Endothelial cell of umbilical vein (primary cell): ENCODE measurements around the gene BSND. TPM values are rescaled to one million over a fixed set of nuclear protein-coding genes. Genes with fewer than 3 reads are reported as not detected.

Experiments
- BruUV-seq: library from RNA; stranded (reverse); fragments of 400-500 nt; replicated peaks from 2 replicates; lab custom pipeline; 2021; lab: Mats Ljungman, UMichigan
- CTCF ChIA-PET: fragments of 300-600, 350-600 bp; sonication (Branson Sonifier 250); formaldehyde crosslinking; loops from one replicate; lab custom pipeline; 2021; ENCODE audit warnings: antibody characterized with exemption, inconsistent platforms; lab: Charles Lee
- POLR2A ChIA-PET: fragments of 300-600, 350-600 bp; sonication (Branson Sonifier 250); formaldehyde crosslinking; loops from one replicate; lab custom pipeline; 2021; ENCODE audit warnings: antibody characterized with exemption, inconsistent platforms; lab: Charles Lee
- DNase-seq: peaks from one replicate; pipeline ENCODE4 v3.0.0-alpha.2; 2011; ENCODE audit warnings: low read depth, low spot score
- FAIRE-seq: peaks from 2 replicates; lab custom pipeline; 2011; peaks lifted over from hg19 to GRCh38; lab: Jason Lieb, UNC
- H2AFZ ChIP-seq: 2 replicates; pipeline ENCODE4 v1.6.0; 2012; ENCODE audit warnings: low read depth, low read length, control low read depth, inconsistent platforms
- H3K27ac ChIP-seq: 2 replicates; pipeline ENCODE4 v1.5.1; 2011; ENCODE audit warnings: low read depth, mild to moderate bottlenecking, control low read depth, low read length, moderate library complexity; ENCODE audit not compliant: insufficient read depth
- H3K27me3 ChIP-seq, 2 experiments: 2 replicates each; pipeline versions ENCODE4 v1.6.0 to v1.6.1; 2011; ENCODE audit warnings: low read length in 2 of 2, mixed read lengths in 1 of 2; ENCODE audit not compliant: control insufficient read depth in 2 of 2, insufficient read depth in 2 of 2
- H3K36me3 ChIP-seq, 2 experiments: 2 replicates in 1 of 2; 3 replicates in 1 of 2; pipeline ENCODE4 v1.5.1; 2011; ENCODE audit warnings: low read length in 2 of 2, mild to moderate bottlenecking in 1 of 2, moderate library complexity in 1 of 2; ENCODE audit not compliant: control insufficient read depth in 2 of 2, insufficient read depth in 2 of 2; ENCODE audit errors: extremely low read depth in 1 of 2
- H3K4me1 ChIP-seq: 3 replicates; pipeline ENCODE4 v1.5.1; 2011; ENCODE audit warnings: mild to moderate bottlenecking, low read length; ENCODE audit not compliant: control insufficient read depth, insufficient read depth; ENCODE audit errors: extremely low read depth
- H3K4me2 ChIP-seq: 2 replicates; pipeline ENCODE4 v1.6.1; 2011; ENCODE audit warnings: low read length, control low read depth, mixed read lengths; ENCODE audit not compliant: insufficient read depth
- H3K4me3 ChIP-seq, 3 experiments: fragments of 200-600 bp in 1 of 3; sonication (generic), shearing (Covaris generic) in 1 of 3; replicated peaks in 1 of 3; 2 replicates each; pipeline ENCODE4 v1.5.1; 2011 to 2016; ENCODE audit warnings: control low read depth in 3 of 3, low read length in 3 of 3, mild to moderate bottlenecking in 2 of 3, inconsistent platforms in 1 of 3, low read depth in 1 of 3, moderate library complexity in 1 of 3; ENCODE audit not compliant: insufficient read depth in 1 of 3
- H3K79me2 ChIP-seq: 2 replicates; pipeline ENCODE4 v1.6.0; 2012; ENCODE audit warnings: low read length, inconsistent platforms; ENCODE audit not compliant: control insufficient read depth, insufficient read depth
- H3K9ac ChIP-seq: replicated peaks from 2 replicates; pipeline ENCODE3; 2011; ENCODE audit warnings: low read length, control low read depth; ENCODE audit not compliant: insufficient read depth; ENCODE audit errors: extremely low read depth
- H3K9me1 ChIP-seq: replicated peaks from 3 replicates; pipeline ENCODE4 v1.6.0; 2011; ENCODE audit warnings: mild to moderate bottlenecking, low read length; ENCODE audit not compliant: control insufficient read depth, insufficient read depth; ENCODE audit errors: extremely low read depth
- H3K9me3 ChIP-seq: replicated peaks from 2 replicates; pipeline ENCODE4 v1.5.1; 2012; ENCODE audit warnings: low read length, inconsistent platforms; ENCODE audit not compliant: control insufficient read depth, insufficient read depth
- H4K20me1 ChIP-seq: replicated peaks from 2 replicates; pipeline ENCODE3; 2011; ENCODE audit warnings: mild to moderate bottlenecking, low read length; ENCODE audit not compliant: control insufficient read depth, insufficient read depth; ENCODE audit errors: extremely low read depth
- CTCF ChIP-seq, 2 donors: IDR thresholded peaks; 1 replicate in 1 of 2; 2 replicates in 1 of 2; pipeline ENCODE4 v1.5.1; 2011; ENCODE audit warnings: low read length in 2 of 2, mild to moderate bottlenecking in 2 of 2, moderate library complexity in 2 of 2, control low read depth in 1 of 2, inconsistent platforms in 1 of 2, low read depth in 1 of 2; ENCODE audit not compliant: insufficient read depth in 1 of 2; ENCODE audit errors: extremely low read depth in 1 of 2
- EZH2 ChIP-seq: IDR thresholded peaks from 2 replicates; pipeline ENCODE4 v1.6.1; 2012; ENCODE audit warnings: borderline replicate concordance, low read depth, mild to moderate bottlenecking, moderate library complexity, low read length, inconsistent platforms; ENCODE audit not compliant: severe bottlenecking
- FOS ChIP-seq: IDR thresholded peaks from 2 replicates; pipeline ENCODE4 v1.6.1; 2011; ENCODE audit warnings: mild to moderate bottlenecking, low read length, moderate library complexity, borderline replicate concordance; ENCODE audit not compliant: insufficient read depth
- POLR2AphosphoS5 ChIP-seq: IDR thresholded peaks from 2 replicates; pipeline ENCODE4 v1.6.1; 2012; ENCODE audit warnings: low read depth, mild to moderate bottlenecking, control low read depth, low read length, moderate library complexity; ENCODE audit not compliant: insufficient read depth
- dilution Hi-C: fragments of 300-500 bp; cut with MboI; formaldehyde crosslinking; loops from one replicate; pipeline ENCODE4 v1.15.0; 2019; ENCODE audit warnings: low sequenced_read_pairs; ENCODE audit not compliant: extremely low pct_ligation_motif_present
- intact Hi-C: fragments of 100-400 bp; cut with micrococcal nuclease; formaldehyde crosslinking; loops from one replicate; pipeline ENCODE4 v1.10.0; 2022
- polyA plus RNA-seq, 4 experiments: library from polyadenylated mRNA; depleted of rRNA in 3 of 4; stranded (reverse) in 3 of 4; unstranded in 1 of 4; fragments of >200 nt; gene quantifications; 2 replicates each; pipeline versions ENCODE4 v1.2.1 to v1.2.3, GENCODE V29; 2011 to 2012; ENCODE audit warnings: missing spikeins in 1 of 4
- total RNA-seq: library from RNA; stranded (reverse); gene quantifications from 2 replicates; pipeline ENCODE4 v1.2.3, GENCODE V29; 2021

The BSND gene
- total and polyA plus RNA-seq, 2 donors (not counting 3 experiments of a cell fraction or from before 2014, with no cell fraction given) = not detected

- no peak overlapping the region for H3K27ac ChIP-seq
- intact Hi-C loops = loop anchor here (1.0 to 2.0 kb wide), 4 partner anchors 26 to 324 kb away; no protein-coding TSS in a partner anchor
These were observed 2.3 kb upstream of the BSND start for GRCh38 chr1:54996359-54996868.

More at GRCh38 chr1:54996359-54996868, 2.3 kb upstream of the BSND start:
- ChIA-PET POLR2A (no interaction called here), CTCF (interaction anchor here (0.5 to 25.0 kb wide), 25 partner anchors 9 to 1814 kb away, joined by 3 to 918 read pairs (median 4); no protein-coding TSS in a partner anchor)
- TF ChIP-seq POLR2AphosphoS5 = no peak
- peak; percentile 77 to 87 for TF ChIP-seq CTCF (IDR thresholded peaks at IDR 0.05; ENCODE audit: extremely low read depth in 1 of 2, insufficient read depth in 1 of 2, low read depth in 1 of 2, low read length in 2 of 2)
- no peak for TF ChIP-seq FOS
- TF ChIP-seq EZH2 = peak; percentile 28
- FAIRE-seq (peak; percentile 90), DNase-seq (peak; percentile 59)
- no peaks in the 10 kb centered on the region for H4K20me1 ChIP-seq
- no peaks in the 10 kb centered on the region for H3K79me2 ChIP-seq
- dilution Hi-C loops = no loop called here
- H3K4me2 ChIP-seq = no peak overlapping the region
- peak overlapping the region; percentile 23 for H2AFZ ChIP-seq
- no peak overlapping the region for H3K4me3 ChIP-seq
- no peaks in the 10 kb centered on the region for H3K9me3 ChIP-seq
- no peaks in the 10 kb centered on the region for H3K9me1 ChIP-seq
- peaks cover 3% of the 10 kb centered on the region for H3K4me1 ChIP-seq
- H3K27me3 ChIP-seq = peaks cover 12 to 14% of the 10 kb centered on the region in 2 experiments
- H3K36me3 ChIP-seq = no peaks in the 10 kb centered on the region
- no TSS peak for BruUV-seq
- no peak overlapping the region for H3K9ac ChIP-seq
